Rectal smooth muscle tissue (tissue), 1 donor: ENCODE results near the gene BICC1.

Experiments
- H3K27ac ChIP-seq: one replicate; pipeline ENCODE4 v1.7.0; 2013; ENCODE audit warnings: low read depth, low read length, inconsistent platforms
- H3K27me3 ChIP-seq: one replicate; pipeline ENCODE4 v1.7.0; 2013; ENCODE audit warnings: low read length; ENCODE audit not compliant: control insufficient read depth, insufficient read depth
- H3K36me3 ChIP-seq: one replicate; pipeline ENCODE4 v1.7.0; 2013; ENCODE audit warnings: low read length; ENCODE audit not compliant: control insufficient read depth, insufficient read depth
- H3K4me1 ChIP-seq: one replicate; pipeline ENCODE4 v1.7.0; 2013; ENCODE audit warnings: low read length; ENCODE audit not compliant: control insufficient read depth, insufficient read depth
- H3K4me3 ChIP-seq: one replicate; pipeline ENCODE4 v1.7.0; 2013; ENCODE audit warnings: low read length
- H3K9ac ChIP-seq: one replicate; pipeline ENCODE4 v1.7.0; 2013; ENCODE audit warnings: low read length

Gene BICC1

GRCh38 chr10:58693919-58694318 lies 181.2 kb downstream of the BICC1 start:
- Histone ChIP-seq H3K27ac (no peak overlapping the region), H3K9ac (no peak overlapping the region), H3K27me3 (no peaks in the 10 kb centered on the region), H3K36me3 (no peaks in the 10 kb centered on the region), H3K4me3 (no peak overlapping the region), H3K4me1 (no peaks in the 10 kb centered on the region)

- Histone ChIP-seq H3K36me3 (no peaks in the 10 kb centered on the region), H3K27ac (no peak overlapping the region), H3K4me1 (no peaks in the 10 kb centered on the region), H3K4me3 (no peak overlapping the region), H3K27me3 (no peaks in the 10 kb centered on the region), H3K9ac (no peak overlapping the region)
Observed at GRCh38 chr10:58695022-58695421, 182.3 kb downstream of the BICC1 start.

- Histone ChIP-seq H3K4me3 (no peak overlapping the region), H3K4me1 (no peaks in the 10 kb centered on the region), H3K9ac (no peak overlapping the region), H3K27me3 (no peaks in the 10 kb centered on the region), H3K27ac (no peak overlapping the region), H3K36me3 (no peaks in the 10 kb centered on the region)
Observed at GRCh38 chr10:58696736-58697135, 184.1 kb downstream of the BICC1 start.

- Histone ChIP-seq H3K4me1 (no peaks in the 10 kb centered on the region), H3K36me3 (no peaks in the 10 kb centered on the region), H3K27me3 (no peaks in the 10 kb centered on the region), H3K27ac (no peak overlapping the region), H3K9ac (no peak overlapping the region), H3K4me3 (no peak overlapping the region)
Observed at GRCh38 chr10:58697691-58698090, 185.0 kb downstream of the BICC1 start.

- H3K9ac ChIP-seq = no peak overlapping the region
- no peaks in the 10 kb centered on the region for H3K4me1 ChIP-seq
- no peaks in the 10 kb centered on the region for H3K27me3 ChIP-seq
- no peak overlapping the region for H3K4me3 ChIP-seq
- H3K27ac ChIP-seq = no peak overlapping the region
- H3K36me3 ChIP-seq = no peaks in the 10 kb centered on the region
Observed at GRCh38 chr10:58698777-58699356, 186.2 kb downstream of the BICC1 start.

- H3K9ac ChIP-seq = no peak overlapping the region
- no peak overlapping the region for H3K4me3 ChIP-seq
- H3K27me3 ChIP-seq = no peaks in the 10 kb centered on the region
- no peaks in the 10 kb centered on the region for H3K36me3 ChIP-seq
- no peaks in the 10 kb centered on the region for H3K4me1 ChIP-seq
- H3K27ac ChIP-seq = peak overlapping the region; percentile 33
Observed at GRCh38 chr10:58700591-58700990, 187.9 kb downstream of the BICC1 start.

GRCh38 chr10:58701405-58702135 lies 188.9 kb downstream of the BICC1 start:
- H3K9ac ChIP-seq = no peak overlapping the region
- no peaks in the 10 kb centered on the region for H3K27me3 ChIP-seq
- H3K27ac ChIP-seq = peak overlapping the region; percentile 33
- H3K4me1 ChIP-seq = no peaks in the 10 kb centered on the region
- no peak overlapping the region for H3K4me3 ChIP-seq
- no peaks in the 10 kb centered on the region for H3K36me3 ChIP-seq

GRCh38 chr10:58704226-58704625 lies 191.6 kb downstream of the BICC1 start:
- Histone ChIP-seq H3K4me1 (no peaks in the 10 kb centered on the region), H3K27ac (no peak overlapping the region), H3K9ac (no peak overlapping the region), H3K4me3 (no peak overlapping the region), H3K36me3 (no peaks in the 10 kb centered on the region), H3K27me3 (no peaks in the 10 kb centered on the region)

GRCh38 chr10:58704671-58705141 lies 192.0 kb downstream of the BICC1 start:
- H3K36me3 ChIP-seq = no peaks in the 10 kb centered on the region
- H3K27me3 ChIP-seq = no peaks in the 10 kb centered on the region
- no peak overlapping the region for H3K4me3 ChIP-seq
- H3K27ac ChIP-seq = no peak overlapping the region
- no peak overlapping the region for H3K9ac ChIP-seq
- no peaks in the 10 kb centered on the region for H3K4me1 ChIP-seq

GRCh38 chr10:58706836-58707235 lies 194.2 kb downstream of the BICC1 start:
- Histone ChIP-seq H3K4me1 (no peaks in the 10 kb centered on the region), H3K27ac (no peak overlapping the region), H3K36me3 (no peaks in the 10 kb centered on the region), H3K9ac (no peak overlapping the region), H3K27me3 (no peaks in the 10 kb centered on the region), H3K4me3 (no peak overlapping the region)

GRCh38 chr10:58712141-58712540 lies 199.5 kb downstream of the BICC1 start:
- no peaks in the 10 kb centered on the region for H3K4me1 ChIP-seq
- H3K4me3 ChIP-seq = no peak overlapping the region
- H3K9ac ChIP-seq = no peak overlapping the region
- H3K36me3 ChIP-seq = no peaks in the 10 kb centered on the region
- no peak overlapping the region for H3K27ac ChIP-seq
- no peaks in the 10 kb centered on the region for H3K27me3 ChIP-seq

- Histone ChIP-seq H3K27ac (no peak overlapping the region), H3K4me3 (no peak overlapping the region), H3K27me3 (no peaks in the 10 kb centered on the region), H3K9ac (no peak overlapping the region), H3K36me3 (no peaks in the 10 kb centered on the region), H3K4me1 (no peaks in the 10 kb centered on the region)
Observed at GRCh38 chr10:58712982-58713381, 200.3 kb downstream of the BICC1 start.

- Histone ChIP-seq H3K9ac (no peak overlapping the region), H3K4me3 (no peak overlapping the region), H3K27me3 (no peaks in the 10 kb centered on the region), H3K27ac (no peak overlapping the region), H3K36me3 (no peaks in the 10 kb centered on the region), H3K4me1 (no peaks in the 10 kb centered on the region)
Observed at GRCh38 chr10:58714409-58714808, 201.7 kb downstream of the BICC1 start.
